Fibroblast of skin of right quadriceps (primary cell): ENCODE results near the gene PLEKHG3.

Source experiments
- DNase-seq: peaks from one replicate; pipeline ENCODE4 v3.0.0-alpha.2; 2013

Gene PLEKHG3

GRCh38 chr14:64752909-64753308, 48.7 kb downstream of the PLEKHG3 start:
- no peak for DNase-seq

DNA sequence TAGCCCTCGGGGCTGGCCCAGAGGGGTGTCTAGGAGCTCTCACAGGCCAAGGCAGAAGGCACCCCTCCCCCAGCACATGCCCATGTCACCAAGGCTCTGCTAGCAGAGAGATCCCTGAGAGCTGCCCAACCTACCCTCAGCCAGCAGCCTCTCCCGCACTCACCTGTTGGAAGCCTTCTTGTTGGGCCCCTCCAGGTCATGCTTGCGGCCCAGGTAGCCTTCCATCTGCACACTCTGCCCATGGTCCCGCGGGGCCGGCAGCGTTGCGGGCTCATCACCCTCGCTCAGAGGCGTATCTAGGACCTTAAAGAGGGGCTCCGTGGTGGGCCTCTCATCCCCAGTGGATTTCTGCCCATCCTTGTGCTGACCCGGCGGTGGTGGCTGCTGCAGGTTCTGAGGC, 49.1 kb downstream of the PLEKHG3 start:
- DNase-seq: no peak

DNA sequence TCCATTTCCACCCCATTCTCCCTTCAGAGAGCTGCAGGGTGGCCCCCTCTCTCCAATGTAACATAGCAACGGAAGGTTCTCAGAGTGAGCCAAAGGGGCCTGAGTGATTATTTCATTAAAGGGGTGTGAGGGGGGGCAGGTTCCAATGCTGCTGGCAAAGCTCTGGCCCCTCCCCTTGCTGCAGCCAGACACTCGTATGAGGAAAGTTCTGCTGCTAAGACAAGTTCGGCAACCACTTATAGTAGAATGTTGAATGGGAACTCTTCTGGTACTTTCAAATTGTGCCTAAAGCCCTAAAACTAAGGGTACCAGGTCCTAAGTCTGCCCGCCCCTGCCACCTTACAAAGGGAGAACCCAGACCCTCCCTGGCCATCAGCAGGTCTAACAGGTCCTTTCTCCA, 49.8 kb downstream of the PLEKHG3 start:
- DNase-seq: no peak

DNA sequence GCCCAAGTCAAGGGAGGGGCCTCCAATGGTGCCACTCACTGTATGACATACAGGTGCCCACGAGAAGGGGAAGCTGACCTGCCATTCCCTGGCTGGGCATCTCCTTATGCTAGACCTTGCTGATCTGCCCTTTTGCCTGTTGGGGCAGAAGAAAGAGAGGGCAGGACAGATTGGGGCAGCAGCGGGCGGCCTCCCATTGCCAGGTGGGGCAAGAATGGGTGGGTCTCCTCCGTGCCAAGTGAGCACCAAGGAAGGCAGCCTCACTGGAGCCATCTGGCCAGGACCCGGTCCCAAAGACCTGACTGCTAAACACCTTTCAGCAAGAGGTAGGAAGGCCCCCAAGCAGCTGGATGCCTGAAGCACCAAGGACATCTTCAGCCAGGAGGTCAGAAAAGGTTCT, 50.5 kb downstream of the PLEKHG3 start:
- no peak for DNase-seq

DNA sequence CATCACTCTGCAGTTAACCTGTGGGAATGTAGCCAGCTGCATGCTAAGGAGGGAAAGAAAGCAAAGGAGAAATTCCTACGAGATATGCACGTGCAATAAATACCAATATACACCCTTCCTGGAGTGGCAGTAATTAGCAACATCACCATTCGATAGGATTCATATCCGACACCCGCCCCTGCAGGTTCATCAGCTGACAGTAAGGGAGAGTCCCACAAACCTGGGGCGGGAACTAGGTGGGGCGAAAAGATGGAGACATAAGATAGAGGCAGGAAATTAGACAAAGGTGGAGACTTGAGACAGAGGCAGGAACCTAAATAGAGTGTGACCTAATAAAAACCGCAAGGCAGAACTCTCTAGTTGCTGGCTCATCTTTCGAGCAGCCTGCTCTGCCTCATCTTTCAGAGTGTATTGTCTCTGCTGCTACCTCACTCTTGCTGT, 51.6 kb downstream of the PLEKHG3 start:
- DNase-seq: peak; percentile 60

DNA sequence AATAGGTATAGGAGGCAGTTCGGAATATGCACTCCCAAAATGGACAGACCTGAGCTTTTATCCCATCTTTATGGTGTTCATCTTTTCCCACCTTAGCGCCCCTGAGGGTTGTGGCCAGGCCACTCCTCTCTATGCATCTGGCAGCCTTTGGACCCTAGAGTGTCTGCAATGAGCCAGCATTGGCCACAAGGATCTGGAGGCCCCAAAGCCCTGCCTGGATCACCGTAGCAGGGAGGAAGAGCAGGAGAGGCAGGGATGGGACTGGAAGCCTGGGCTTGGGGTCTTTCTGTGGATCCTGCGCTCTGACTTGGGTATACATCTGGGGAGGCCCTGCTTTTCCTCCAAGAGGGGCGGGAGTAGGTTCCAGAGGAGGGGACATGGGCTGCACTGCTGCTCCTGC, 52.5 kb downstream of the PLEKHG3 start:
- DNase-seq: no peak

DNA sequence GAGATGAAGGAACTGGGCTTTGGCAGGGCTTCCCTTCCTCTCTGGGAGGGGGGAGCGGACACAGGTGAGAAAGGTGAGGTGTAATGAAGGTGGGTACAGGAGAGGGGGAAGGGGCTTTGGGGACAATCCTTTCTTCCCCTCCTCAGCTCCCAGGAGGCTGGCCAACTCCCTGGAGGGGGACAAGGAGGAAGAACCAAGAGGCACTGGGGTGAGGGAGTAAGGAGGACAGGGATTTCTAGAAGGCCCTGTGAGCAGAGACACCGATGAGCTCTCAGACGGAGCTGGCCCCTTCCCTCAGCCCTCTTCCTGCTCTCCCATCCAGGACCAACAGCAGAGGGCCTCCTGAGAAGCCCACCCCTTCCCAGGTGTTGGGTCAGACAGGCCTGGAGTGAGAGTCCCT, 53.4 kb downstream of the PLEKHG3 start:
- DNase-seq: no peak

DNA sequence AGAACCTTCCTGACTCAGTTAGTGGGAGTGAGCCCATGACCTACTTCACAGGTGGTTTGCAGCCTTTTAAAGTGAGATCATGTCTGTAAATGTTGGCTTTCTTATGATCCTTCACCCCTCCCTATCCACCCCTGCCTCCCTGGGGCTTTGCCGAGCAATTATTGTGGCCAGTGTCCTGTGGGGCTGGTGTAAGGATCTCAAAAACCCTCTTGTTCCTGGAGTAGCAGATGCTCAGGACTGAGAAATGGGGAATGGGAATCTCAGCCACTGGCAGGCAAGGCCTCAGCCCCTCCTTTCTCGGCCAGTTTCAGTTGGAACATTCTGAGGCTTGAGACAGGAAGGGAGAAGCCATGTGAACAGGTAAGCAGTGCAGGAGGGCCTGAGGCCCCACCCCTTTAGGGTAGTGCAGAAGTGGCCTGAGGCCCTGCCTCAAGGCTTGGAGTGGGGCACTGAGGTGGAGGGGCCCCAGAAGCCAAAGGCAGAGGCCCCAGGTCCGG, 53.8 kb downstream of the PLEKHG3 start:
- peak; percentile 58 for DNase-seq

DNA sequence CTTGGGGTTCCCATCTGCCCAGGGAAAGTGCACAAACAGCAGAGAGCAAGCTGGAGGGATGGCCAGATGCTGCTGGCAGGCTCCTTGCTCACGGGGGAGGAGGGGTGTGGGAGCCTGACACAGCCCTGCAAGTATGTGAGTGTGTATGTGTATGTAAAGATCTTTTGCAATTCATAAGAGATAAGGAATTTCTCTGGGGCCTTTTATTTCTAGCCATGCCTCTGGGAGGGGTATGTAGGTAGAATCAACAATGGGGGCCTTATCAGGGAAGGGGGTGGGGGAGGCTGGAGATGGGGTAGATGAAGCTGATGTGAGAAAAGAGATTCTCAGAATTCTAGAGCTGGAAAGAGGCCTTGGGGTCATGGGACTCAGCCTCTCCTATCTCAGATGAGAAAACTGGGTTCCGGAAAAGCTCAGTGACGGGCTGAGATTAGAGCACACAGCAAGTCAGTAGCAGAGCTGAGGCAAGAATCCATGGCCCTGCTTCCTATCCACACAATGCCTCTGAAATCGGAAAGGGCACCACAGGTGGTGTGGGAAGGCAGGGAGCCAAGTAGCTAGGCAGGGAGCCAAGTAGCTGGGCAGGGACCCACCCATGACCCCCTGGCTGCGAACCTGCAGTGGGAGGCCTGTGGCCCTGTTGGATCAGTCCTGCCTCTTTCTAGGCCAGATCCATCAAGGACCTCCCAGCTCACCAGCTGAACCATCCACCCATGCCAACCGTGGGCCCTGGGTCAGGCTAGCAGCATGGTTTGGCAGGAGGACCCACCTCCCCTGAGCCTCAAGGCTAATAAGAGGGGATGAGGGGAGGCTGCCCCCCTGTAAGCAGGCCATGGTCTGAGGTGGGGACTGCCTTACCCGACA, 54.7 kb downstream of the PLEKHG3 start:
- peak; percentile 90 for DNase-seq

DNA sequence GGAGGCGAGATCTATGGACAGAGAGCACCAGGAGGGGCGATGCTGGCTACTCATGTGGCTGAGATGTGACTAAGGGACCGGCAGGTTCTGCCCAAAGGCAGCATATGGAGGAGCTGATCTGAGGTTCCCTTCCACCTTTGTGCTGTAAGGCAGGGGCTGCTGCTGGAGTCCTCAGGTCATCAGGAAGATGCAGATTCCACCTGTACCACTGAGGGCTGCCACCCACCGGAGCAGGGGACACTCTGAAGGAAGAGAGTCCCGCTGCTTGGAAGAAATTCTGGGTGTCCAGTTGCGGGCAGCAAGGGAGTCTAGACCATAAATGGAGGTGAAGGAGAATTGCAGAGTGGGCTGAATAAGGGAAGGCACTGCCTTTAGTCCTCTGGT, 55.3 kb downstream of the PLEKHG3 start:
- DNase-seq: no peak

DNA sequence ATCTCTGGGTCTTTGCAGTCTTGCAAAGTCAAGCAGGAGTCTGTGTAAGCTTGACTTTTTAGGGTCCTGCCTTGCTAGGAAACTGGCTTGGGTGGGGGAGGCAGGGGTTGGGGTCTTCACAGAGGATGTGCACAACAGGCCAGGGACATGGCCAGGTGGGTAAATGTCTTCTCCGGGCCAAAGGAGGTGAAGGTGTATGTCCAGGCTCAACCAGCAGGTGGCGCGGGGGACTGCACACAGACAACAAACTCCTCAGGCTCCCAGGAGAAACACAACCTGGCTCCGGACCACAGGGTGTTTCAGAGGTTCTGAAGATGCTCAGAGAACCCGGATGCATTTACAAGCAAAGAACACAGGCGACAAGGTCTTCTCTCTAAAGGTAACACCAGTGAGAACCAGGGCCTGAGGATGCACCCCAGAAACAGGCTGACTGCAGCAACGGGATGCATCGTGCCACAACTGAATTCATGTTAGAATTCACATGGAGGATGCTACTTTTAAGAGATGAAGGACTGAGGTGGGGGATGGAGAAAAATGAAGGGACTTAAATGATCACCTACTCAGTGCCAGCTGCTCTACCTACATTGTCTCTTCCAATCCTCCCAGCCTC, 56.0 kb downstream of the PLEKHG3 start:
- peak; percentile 17 for DNase-seq

DNA sequence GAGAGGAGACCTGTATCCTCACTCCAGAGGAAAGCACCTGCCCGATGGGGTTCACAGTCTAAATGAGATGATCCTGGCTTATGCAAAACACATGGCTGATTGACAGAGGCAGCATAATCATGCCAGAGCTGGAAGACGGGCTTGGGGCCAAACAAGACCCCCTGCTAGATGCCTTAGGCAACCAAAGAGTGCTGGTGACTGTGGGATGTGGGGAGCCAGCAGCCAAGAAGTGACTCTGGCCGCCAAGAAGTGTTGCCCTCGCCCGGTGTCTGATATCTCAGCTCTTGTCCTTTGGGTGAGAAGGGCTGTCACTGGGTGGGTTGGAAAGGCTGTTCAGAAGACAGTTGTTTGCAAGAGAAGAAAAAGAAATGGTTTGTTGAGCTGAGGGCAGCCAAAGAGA, 56.7 kb downstream of the PLEKHG3 start:
- no peak for DNase-seq

- DNase-seq: peak; percentile 42
Measured at GRCh38 chr14:64761441-64762043, 57.3 kb downstream of the PLEKHG3 start.

GRCh38 chr14:64762044-64763034, 58.1 kb downstream of the PLEKHG3 start:
- peak; percentile 87 for DNase-seq

DNA sequence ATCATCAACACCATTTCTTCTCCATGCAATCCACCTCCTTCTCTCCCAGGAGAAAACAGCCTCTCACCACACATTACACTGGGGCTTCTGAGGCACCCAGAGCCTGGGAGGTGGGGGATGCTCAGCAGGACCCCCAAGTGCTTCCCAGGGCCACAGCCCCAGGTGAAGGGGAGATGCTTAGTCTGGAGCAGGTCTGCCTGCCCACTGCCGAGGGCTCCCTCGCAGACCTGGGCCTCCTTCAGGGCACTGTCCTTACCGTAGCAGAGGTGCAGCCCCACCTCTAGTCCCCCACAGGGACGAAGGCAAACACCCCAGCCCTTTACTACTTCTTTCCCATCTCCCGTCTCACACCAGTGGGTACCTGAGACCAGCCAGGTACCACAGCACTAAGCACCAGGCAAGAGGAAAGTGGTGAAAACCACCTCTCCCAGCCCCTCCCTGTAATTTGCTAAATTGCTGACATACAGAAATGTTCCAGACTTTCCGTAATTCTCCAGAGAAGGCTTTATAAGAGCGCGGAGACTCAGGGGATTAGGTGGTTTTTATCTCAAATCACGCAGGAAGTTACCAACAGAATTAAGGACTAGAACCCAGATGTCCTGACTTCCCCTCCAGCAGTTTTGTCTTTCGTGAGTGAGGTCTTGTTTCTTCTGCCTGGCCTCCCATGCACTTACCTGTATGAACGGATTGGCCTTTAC, 59.0 kb downstream of the PLEKHG3 start:
- DNase-seq: no peak

DNA sequence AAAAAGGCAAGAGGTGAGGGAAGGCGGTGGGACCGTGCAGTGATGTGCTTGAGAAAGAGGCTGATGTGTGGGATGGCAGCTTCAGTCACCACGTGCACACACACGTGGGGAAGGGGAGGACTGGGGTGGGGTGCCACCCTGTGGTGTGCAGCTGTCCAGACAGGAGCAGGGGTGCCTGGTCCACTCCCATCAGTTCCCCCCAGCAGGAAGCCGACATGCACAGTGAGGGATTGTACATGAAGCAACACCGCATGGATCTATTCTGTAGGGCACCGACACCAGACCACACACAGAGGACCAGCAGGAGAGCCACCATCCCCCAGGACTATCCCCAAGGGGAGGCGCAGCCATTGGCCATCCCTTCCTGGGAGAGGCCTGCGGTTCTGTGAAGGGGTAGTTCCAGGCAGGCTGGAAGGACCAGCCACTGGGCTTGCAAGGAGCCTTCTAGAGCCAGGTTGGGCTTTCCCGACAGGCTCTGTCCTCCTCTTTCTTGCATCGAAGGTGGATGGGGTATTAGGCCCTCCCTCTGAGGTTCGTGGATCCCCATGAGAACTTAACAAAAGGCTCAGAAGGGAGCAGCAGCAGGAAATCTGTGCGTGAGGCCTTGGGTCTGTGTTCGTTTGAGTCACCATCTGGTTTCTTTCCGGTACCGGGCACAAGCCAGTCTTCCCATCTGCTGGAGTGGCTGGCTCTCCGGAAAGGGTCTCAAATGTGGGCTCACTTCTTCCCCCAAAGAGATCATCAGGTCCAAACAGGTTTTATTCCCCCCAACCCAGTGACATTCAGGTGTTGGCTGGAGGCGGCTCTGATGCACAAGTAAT, 59.8 kb downstream of the PLEKHG3 start:
- peak; percentile 61 for DNase-seq

DNA sequence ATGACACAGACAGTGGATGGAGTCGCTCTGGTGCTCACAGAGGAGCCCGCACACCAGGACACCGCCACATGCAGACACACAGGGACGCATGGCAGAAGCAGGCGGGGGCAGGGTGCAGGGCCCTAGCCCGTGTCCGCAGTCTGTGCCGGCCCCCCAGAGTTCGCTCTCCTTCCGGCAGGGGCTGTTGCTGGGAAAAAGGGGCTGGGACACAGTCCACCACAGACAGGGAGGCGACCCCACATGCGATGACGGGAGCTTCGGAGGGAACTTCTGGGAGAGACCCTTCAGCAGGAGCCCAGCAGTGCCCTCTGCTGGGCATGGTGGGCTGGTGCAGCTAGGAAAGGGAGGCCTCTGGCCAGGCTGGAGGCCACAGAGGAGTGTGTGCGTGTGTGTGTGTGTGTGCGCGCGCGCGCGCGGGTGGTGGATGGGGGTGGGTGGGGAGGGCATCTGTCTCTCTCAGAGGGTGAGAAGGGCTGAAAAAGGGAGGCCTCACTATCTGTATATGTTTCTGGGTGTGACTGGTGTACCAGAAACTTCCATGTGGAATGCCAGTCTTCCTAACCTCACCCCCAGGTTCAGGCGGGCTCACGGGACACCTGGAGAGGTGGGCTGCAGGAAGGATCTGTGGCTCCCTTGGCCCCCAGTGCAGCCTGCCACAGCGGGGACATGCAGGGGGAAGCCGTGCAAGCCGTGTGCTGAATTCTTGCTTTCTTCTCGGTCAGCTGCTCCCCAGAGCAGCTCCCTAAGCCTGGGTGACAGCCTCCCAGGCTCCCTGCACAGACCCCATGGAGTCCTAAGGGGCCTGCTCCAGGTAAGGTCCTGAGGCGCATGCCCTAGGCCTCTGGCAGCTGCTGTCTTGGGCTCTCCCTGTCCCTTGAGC, 60.7 kb downstream of the PLEKHG3 start:
- peak; percentile 82 for DNase-seq

DNA sequence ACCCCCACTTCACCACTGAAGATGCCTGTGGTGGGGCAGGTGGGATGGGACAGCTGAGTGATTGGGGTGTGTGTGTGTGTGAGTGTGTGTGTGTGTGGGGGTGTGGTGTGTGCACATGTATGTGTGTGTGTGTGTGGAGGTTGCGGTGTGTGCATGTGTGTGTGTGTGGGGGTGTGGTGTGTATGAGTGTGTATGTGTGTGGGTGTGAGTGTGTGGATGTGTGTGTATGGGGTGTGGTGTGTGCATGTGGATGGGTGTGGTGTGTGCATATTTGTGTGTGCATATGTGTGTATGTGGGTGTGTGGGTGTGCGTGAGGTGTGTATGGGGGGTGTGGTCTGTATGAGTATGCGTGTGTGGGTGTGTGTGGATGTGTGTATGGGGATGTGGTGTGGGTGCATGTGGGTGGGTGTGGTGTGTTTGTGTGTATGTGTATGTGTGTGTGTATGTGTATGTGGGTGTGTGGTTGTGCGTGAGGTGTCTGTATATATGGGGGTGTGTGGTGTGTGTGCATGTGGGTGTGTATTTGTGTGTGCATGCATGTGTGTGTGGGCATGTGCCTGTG, 61.6 kb downstream of the PLEKHG3 start:
- no peak for DNase-seq

- DNase-seq: no peak
Measured at GRCh38 chr14:64766430-64767151, 62.4 kb downstream of the PLEKHG3 start.
